CD4-positive, alpha-beta T cell treated with Interleukin-21 for 1 hour (primary cell): Measurements from ENCODE around the gene PLA2G15.
A peak's percentile ranks its signal among the peaks of the same experiment; 100 is the strongest.

Source experiments
- DNase-seq: peaks from one replicate; pipeline ENCODE4 v3.0.0-alpha.2; 2020

Gene PLA2G15

DNA sequence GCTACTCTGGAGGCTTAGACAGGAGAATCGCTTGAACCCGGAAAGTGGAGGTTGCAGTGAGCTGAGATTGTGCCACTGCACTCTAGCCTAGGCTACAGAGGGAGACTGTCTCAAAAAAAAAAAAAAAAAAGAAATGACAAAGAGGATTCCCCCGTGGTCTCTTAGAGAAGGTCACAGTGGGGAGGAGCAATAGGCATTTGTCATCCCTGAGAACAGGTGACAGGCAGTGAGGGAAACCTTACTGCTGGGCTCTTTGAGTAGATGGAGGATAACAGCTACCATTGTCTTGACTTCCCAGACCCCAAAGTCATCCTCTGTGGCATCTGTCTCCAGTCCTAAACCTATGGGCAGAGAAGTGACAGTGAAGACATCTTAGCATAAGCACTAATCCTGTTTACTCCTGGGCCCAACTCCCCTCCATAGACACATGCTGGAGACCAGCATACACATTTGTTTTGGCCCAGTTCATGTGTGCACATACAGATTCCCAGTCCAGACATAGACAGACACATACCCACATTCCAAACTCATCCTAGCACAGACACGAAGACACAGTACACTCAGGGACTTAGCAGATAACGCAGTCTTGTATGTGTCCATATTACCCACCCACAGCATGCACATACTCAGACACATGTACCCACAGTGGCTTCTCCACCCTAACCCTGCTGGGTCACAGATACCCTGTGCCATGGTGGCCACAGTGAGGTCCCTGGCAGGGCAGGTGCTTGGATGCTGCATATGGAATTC is 11.9 kb upstream of the PLA2G15 start:
- no peak for DNase-seq

DNA sequence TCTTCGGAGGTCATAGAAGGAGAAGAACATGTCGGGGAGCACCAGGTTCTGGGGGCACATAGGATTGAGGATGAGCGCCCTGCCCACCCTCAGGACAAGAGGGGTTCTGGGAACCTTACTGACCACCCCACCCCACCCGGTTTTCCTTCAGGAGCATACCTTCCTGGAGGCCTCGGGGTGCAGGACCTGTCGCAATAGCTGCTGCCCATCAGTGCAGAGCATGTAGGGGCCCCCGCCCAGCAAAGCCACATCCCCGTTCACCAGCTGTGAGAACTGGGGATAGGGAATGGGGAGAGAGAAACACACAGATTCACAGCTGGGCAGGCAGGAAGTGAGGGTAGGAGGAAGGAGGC is 11.4 kb upstream of the PLA2G15 start:
- DNase-seq = no peak

DNA sequence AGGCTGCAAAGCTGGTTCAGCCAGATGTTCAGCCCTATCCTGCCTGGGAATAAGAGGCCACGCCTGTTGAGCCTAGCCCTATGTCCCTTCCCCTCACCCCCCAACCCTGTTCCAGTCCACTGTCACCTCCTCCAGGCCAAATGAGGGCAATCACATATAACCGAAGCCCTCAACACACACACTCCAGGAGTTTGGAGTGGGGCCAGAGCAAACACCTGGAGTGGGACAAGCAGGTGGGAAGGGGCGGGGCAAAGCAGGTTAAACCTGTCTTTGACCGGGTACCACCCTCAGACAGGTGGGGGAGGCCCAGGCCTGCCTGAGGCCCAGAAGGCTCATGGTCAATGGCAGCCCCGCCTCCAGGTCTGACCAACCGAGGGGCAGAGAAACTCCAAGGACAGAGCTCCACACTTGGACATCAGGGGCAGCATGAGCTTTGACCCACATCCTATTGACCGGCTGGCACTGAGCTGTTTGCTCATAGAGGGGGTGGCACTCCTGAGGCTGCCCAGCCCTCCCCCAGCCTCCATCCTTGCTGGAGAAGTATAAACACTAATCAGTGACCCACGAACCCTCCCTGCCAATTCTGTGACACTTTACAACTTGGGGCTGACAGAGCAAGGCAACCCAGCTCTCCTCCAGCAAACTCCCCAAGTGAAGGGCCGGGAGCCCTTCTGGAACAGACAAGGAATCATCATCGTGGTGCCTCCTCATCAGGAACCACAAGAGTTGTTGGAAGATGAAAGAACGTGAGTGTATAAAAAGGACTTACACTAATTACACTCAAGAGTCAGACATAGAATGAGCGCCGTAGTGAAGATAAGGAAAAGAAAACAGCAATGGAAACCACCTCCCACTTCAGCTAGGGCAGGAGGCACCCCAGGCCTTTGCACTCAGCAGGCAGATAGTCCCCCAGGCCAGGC is 10.7 kb upstream of the PLA2G15 start:
- no peak for DNase-seq

DNA sequence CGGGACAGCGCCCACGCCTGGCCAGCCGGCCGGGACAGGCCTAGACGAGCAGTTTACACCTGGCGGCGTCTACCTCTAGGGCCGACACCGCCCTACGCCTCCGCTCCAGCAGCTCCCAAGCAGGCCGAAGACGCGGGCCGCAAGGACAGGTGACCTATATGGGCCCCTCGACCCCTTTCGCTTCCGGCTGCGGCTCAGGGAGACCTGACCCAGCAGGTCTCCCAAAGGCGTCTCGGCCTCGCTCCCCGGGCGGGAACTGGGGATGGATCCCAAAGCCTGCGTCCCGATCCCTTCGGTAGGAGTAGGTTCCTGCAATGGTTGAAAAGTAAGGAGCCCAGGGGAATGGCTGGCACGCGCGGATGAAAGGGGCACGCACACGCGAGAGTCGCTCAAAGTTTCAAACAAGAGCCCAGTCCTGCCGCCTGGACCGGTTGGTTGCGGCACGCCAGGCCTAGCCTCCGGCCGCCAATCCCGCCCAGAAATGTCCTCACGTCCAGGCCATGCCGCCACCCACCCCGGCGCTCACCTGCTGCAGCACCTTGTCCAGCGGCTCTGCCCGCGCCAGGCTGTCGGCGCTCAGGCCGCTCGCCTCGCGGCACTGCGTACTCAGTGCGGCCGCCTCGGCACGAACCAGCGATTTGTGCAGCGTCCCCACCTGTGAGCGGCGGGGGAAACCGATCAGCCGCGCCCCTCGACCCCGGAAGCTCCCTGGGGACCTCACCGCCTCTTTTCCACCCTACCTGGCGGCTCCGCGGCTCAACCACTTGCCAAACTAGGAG is 9.9 kb upstream of the PLA2G15 start:
- no peak for DNase-seq

DNA sequence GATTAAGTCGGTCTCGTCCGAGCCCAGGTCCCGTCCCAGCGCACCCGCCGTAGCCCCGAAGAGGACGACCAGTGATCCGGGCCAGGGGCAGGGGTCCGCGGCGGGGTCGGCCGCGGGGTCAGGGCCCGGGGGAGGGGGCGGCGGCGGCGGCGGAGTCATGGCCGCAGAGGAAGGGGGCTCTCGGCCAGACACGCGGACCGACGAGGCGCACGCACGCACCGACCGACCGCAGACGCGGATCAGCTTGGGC is 9.4 kb upstream of the PLA2G15 start, which contains the start of gene ESRP2:
Gene ESRP2 (minus strand): TSS at position 241 of the 250 bp plus-strand sequence. CDS start 82 bp downstream, at position 159.
- no peak for DNase-seq

DNA sequence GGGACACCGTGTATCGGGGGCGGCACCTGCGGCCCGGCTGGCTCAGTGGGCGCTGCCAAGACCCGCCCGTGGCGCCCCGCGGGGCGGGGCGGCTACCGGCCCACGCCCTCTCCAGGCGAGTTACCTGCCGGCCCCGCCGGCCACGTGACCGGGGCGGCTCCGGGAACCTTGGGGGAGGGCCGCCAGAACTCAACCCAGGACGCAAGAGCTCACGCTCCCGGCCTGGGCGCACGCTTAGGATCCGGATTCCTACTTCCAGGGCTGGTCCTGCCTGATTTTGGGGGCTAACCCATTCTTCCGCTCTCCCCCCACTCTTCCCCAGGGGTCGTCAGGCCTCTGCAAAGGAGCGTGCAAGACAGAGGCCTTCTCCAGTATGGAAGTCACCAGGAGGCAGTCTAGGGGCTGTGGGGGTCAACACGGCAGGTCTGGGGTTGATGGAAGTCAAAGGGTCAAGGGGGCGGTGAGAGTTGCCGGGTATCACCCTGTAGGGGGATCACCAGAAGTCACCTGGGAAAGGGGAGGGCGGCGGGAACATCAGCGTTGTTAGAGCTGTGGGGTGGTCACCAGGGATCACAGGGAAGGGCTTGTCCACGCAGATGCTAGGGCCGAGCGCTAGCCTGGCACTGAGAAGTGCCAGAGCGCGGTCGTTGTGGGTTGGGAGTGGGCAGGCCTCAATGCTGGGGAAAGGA is 8.9 kb upstream of the PLA2G15 start:
- DNase-seq = peak; percentile 59

DNA sequence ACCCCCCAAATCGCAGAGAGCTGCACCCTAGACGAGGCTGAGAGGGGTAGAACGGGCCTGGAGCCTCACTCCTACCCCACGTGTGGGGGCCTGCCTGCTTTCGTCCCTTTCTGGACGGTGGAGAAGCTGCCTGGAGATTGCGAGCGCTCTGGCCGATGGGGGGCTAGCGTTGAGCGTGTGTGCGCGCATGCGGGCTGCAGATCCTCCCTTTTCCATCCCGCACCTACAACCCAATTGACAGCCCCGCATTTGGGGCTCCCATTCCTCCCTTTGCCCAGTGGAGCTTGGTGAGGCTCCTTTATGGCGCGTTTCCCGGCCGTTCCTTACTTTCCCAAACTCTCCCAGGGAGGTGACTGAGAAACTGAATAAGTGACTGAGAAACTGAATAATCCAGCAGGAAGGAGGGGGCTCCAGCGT is 8.3 kb upstream of the PLA2G15 start:
- DNase-seq = no peak

DNA sequence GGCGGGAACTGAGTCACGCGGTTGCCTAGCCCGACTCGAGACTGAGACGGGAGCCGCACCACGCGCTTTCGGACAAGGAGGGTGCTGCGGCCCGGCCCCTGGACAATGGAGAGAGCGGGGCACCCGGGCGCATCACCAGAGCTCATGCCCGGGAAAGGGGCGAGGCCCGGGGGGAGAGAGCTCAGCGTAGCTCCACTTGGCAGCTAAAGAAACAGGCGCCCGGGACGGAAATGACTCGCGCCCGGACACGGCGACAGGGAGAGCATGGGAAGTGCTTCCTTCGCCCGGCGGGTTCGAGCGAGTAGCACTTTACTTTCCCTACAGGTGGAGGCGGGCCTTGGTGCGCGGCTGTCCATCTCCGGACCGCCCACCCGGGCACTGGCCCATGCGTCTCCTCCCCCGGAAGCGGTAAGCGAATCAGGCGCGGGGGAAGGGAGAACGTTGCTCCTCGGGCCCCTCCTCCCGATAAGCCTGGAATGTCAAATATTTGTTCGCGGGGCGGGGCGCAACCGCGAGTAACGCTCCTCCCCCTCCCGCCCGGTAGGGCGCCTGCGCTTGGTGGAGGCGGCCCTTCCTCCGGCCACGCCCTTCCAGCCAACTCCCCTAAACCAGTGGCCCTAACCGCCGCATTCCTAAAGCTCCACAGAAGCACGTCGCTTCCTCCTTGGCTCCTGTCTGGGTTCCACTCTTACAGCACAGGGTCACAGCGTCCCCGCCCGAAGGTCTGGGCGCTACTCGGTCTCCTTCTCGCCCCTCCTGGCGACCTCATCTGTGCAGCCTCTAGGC is 7.7 kb upstream of the PLA2G15 start:
- DNase-seq = peak; percentile 93

DNA sequence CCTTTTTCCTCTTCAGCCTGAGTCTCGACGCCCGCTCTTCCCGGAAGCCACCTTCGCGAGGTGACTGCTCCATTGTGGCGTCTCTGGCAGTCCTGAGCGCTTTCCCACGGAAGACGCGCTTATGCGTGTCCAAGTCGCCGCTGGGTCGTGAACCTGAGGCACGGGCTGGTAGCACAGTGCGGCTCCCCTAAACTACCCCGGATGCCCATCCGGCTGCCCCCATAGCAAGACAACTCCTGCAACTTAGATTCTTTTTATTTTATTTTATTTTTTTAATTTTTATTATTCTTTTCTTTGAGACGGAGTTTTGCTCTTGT is 7.2 kb upstream of the PLA2G15 start:
- no peak for DNase-seq

DNA sequence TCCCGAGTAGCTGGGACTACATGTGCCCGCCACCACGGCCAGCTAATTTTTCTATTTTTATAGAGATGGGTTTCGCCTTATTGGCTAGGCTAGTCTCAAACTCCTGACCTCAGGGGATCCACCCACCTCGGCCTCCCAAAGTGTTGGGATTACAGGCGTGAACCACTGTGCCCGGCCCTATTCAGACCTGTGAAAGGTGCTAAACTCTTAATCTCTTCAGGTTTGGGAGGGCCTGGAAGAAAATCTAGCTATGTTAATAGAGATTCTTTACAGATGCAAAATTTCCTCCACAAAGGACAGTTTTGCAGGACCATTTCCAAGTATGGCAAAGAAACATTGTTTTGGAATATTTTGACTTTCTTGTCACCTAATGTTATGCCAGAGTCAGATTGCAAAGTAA is 3.1 kb upstream of the PLA2G15 start:
- DNase-seq = no peak

DNA sequence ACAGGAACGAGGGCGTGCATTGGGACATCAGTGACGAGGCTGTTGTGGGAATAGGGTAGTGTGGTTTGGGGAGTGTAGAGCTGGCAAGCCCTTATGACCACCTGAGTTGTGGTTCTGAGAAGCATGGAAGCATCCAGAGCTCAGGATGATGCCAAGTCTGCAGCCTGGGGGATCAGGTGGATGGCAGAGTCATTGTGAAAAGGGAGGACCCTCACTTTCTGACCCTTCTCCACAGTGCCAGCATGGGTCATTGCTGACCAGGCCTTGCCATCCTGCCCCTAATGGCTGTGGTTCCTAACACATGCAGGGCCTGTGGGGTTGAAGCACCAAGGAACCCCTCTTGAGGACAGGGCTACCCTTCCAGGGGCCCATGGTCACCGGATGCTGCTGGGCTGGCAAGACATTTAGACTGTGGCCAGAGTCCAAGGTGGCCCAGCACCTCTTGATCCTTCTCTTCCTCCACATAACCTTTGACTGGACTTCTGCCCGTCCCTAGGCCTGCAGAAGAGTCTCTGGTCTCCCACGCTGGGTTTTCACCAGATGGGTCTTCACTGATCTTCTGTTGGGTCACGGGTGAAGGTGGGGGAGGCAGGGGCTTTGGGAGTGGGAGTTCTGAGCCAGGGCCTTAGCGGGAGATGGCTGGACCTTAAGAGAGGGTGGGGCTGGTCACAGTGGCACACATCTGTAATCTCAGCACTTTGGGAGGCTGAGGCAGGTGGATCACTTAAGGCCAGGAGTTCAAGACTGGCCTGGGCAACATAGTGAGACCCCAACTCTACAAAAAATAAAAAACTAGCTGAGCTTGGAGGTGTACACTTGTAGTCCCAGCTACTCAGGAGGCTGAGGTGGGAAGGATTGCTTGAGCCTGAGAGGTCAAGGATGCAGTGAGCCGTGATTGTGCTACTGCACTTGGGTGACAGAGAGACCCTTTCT is 2.0 kb upstream of the PLA2G15 start:
- no peak for DNase-seq

DNA sequence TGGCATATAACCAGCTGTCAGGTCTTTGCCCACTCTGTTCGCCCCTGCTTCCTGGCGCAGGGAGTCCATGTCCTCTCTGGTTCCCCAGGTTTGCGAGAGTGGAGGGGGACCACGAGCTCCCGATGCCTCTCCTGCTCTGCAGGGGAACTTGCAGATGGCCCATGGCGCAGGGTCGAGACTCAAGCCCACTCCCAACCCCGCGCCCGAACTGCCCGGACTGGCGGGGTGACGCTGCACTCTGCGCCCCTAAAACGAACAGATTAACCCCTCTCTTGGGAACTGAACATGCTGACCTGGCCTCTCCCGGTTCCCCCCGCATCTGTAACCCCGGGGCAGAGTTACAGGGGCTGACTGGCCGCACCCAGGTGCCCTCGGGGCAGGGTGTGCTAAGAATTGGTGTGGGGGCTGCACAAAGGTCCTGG is 681 bp upstream of the PLA2G15 start:
- no peak for DNase-seq

DNA sequence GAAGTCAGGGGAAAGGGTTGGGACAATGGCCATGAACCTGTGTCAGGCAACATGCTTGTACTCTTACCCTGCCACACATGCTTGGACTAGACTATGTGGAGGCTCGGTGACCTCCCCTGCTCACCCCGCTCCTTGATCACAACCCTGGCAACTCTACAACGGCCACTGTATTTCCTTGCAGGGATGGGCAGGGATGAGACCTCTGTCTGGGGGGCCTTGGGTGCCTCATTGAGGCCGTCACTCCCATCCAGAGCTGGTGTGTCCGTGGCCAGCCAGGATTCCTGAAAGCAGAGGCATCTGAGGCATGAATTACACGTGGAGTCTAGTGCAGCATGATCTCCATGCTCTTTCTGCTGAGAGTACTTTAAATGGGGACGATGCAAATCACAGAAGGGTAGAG is 948 bp downstream of the PLA2G15 start:
- DNase-seq = no peak

DNA sequence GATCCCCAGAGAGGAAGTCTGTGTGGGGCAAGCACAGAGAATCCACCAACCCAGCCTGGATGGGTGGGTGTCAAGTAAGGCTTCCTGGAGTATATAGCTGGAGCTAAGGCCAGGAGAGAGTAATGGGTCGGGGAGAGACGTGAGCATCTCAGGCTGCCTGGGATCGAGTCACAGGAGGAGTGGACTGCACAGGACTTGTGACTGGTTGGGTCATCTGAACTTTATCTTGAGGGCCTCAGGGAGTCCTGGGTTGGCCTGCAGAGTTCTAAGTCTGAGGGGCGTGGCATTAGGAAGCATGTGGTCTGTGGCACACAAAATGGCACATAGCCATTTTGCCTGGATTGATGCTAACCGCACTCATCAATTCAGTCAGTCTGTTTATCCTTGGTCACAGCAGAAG is 1.5 kb downstream of the PLA2G15 start:
- DNase-seq = no peak

DNA sequence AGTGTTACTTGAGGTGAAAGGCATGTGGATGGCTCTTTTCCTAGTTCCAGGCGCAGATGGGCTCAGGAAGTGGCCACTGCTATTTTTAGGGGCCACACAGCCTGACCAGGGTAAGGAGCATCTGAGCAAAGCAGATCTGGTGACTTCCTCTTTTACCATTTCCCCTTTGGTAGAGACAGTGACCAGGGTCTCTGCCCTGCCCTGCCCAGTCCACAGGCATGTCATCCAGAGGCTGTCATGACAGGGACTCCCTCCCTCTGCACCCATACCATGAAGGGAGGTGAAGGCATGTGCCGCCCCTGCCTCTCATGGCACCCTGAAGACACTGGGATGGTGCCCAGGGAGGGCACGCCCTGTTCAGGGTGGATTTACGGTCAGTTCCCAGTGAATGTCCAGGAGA is 2.2 kb downstream of the PLA2G15 start:
- no peak for DNase-seq

DNA sequence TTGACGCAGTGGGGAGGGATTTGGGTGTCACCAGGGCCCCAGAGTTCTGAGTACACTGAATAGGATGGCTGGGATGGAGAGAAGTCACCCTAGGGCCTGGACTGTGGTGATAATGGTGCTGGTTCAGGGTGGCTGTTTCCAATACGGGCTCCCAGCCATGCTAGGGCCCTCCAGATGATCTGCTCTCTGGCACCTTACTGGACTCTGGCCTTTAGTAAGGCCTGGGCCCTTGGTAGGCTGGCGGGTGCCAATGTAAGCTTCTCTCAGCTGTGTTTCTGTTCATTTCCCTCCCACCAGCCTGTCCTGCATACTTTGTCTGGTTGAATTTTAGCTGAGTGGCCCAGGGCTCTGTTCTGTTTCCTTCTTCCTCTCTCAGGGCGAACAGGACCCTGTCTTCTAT is 2.8 kb downstream of the PLA2G15 start:
- no peak for DNase-seq

DNA sequence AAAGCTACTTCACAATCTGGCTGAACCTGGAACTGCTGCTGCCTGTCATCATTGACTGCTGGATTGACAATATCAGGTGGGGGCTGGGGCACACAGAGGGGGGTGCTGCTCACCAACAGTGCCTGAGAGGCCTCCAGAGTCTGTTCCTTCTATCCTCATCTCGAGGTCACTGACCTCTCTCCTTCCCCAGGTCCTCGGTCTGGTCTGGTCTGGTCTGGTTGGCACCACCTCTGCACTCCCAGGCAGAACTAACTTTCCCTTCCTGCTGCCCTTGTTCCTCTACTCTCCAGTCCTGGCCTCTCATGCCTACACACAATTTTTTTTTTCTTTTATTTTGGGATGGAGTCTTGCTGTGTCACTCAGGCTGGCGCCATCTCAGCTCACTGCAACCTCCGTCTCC is 4.2 kb downstream of the PLA2G15 start:
- DNase-seq = no peak

DNA sequence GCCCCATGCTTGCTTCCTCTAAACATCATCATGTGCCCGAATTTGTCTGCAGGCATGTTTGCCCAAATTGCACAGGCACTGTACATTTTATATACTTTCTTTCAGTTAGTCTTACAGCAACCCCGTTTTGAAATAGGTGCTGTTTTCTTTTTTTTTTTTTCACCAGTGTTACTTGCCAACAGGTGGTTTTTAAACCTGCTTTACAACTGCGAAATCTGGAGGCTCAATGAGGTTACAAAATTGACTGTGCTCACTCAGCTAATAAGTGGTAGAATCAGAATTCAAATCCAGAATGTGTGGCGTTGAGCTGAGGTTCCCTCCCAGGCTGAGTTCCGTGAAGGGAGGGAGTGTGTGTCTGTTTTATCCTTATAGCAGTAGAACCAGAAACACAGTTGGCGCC is 5.8 kb downstream of the PLA2G15 start:
- DNase-seq = no peak

DNA sequence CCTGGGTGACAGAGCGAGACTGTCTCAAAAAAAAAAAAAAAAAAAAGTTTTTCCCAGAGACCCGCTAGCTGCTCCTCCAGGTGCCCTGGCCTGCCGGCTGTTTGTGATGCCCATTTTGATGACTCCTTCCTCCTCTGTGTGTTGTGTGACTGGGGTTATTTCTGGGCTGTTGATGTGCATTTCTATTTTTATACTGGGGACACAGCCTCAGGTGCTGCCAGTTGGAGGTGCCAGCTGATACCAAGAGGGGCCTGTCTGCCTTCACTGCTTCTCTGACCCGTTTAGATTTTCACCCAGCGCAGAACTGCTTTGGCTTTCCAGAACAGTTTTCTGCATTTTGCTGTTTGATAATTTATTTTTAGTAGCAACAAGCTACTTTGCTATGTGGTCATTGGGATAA is 6.7 kb downstream of the PLA2G15 start:
- no peak for DNase-seq

DNA sequence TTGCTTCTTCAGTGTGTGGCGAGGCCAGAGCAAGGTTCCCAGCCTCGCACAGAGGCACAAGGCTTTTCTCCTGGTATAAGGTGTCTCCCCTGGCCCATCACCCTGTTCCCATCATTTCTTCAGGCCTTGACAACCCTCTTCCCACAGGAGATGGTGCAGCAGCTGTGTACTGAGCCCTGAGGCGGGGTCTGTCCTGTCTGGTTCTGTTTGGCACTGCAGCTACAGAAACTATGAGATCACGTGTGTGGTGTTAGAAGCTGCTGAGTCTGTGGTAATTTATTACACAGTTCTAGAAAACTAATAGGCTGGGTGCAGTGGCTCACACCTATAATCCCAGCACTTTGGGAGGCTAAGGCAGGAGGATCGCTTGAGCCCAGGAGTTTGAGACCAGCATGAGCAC is 7.2 kb downstream of the PLA2G15 start:
- DNase-seq = no peak

DNA sequence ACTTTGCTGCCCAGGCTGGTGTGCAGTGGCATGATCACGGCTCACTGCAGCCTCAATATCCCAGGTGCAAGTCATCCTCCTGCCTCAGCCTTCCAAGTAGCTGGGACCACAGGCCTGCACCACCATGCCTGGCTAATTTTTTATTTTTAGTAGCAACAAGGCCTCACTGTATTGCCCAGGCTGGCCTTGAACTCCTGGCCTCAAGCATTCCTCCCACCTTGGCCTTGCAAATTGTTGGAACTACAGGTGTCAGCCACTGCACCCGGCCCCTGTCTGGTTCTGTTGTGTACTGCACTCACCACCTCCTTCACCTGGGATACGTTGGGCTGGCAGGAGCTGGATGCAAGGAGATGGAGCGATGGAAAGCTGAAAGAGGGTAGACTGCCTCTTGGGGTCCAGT is 8.5 kb downstream of the PLA2G15 start:
- no peak for DNase-seq
